ENCODE measurements around the gene ZNG1E.
"Not testable (repeated sequence)": the region's sequence is repeated elsewhere in the genome, so short reads cannot be mapped to it uniquely, and the experiment has no call there.

ZNG1E gene

DNA sequence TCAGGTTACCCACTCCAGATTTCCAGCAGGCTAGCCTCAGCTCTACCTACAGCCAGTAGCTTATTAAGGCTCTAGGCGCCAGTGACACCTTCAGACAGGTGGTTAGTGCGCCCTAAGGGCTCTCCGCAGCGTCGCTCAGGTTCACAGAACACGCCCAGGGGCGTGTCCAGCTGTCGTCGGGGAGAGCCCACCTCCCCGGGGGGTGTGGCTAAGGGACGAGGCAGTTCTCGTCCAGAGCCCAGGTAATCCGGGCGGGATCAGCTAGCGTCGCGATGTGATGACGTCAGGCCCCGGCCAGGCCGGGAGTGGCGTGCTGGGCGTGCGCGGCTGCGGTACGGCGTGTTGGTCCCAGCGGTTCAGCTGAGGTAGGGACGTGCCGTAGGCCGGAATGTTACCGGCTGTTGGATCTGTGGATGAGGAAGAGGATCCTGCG is at the start of gene ZNG1E:
ZNG1E (plus strand) TSS at position 340 of the 433 bp plus-strand sequence; CDS start at position 389, 49 bp downstream.
- DNase-seq, result not testable (repeated sequence)

DNA sequence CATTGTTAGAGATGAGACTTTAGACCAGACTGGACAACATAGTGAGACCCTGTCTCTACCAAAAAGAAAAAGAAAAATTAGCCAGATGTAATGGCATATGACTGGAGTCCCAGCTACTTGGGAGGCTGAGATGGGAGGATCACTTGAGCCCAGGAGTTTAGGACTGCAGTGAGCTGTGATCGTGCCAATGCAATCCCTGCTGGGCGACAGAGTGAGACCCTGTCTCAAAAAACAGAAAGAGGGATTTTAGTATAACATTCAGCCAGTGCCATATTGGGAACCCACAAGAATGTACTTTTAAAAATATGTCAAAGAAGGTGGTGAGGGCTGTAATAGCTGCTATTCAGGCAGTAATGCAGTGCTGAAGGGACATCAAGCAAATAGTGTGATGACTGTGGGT is 2.1 kb upstream of the ZNG1E start:
- DNase-seq, result not testable (repeated sequence)

DNA sequence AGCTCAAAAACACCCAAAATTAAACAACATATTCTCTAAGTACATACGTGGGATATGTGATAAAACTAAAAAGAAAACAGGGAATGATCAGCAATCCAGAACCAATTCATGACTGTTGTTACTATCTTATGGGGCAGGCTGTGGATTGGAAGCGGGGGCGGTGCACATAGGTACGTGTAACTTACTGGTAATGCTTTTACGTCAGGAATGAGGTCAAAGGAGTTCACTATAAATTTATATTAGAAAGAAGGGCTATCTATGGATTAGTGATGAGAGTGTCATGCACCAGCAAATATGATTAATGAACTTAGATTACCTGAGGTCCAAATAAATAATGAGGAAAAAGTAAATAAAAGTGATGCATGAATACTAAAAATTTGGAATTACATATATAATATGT is 710 bp upstream of the ZNG1E start:
- DNase-seq, result not testable (repeated sequence)

DNA sequence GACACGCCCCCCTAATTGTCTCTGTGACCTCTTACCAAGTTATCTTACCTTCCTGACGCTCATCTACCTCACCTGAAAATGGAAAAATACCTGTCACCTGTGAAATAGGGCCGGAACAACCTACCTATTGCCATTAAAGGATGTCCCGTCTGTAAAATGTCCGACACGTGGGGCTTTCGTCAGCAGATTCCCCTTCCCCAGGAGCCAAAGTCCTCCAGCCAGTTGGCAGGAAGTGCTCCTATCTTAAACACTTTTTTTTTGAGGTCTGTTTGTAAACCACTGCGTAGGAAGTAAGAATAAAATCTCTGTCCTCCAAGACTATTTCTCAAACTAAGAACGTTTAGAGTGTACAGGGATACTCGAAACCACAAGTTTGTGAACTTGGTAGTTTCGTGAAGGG is 661 bp downstream of the ZNG1E start:
- not testable (repeated sequence) for DNase-seq

DNA sequence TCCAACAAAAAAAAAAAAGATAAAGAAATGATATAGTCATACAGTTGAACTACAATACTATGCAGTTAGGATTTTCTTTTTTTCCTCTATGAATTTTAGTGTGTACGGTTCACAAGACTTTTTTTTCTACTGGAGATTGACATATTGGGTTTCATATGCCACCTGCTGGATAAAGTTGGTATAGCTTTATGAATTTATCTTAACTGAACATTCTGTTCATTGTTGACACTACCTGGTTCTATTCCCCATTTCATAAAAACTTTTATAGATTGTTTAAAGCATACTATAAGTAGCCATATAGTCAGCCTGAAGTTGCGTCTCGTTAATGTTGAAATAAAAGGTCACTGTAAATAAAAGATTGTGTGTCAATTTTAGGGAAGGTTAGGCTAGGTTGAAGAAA is 2.8 kb downstream of the ZNG1E start:
- DNase-seq, result not testable (repeated sequence)

DNA sequence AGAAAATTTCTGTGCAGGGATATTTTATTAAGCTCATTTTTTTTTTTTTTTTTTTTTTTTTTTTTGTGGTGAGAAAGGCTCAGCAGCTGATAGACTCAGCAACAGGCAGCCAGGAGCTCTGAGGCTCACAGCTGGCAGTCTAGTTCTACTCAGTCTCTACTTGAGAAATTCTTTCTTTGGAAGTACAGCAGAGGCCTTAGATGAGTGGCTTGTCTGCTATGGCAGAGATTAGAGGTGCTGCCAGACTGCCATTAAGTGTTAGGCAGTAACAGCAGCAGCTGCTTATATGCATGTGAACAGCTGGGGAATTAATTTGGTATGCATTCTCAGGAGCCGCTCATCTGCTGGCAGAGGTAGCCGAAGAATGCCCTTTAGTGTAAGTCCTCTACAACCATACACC is 27.8 kb downstream of the ZNG1E start:
- DNase-seq, result not testable (repeated sequence)

DNA sequence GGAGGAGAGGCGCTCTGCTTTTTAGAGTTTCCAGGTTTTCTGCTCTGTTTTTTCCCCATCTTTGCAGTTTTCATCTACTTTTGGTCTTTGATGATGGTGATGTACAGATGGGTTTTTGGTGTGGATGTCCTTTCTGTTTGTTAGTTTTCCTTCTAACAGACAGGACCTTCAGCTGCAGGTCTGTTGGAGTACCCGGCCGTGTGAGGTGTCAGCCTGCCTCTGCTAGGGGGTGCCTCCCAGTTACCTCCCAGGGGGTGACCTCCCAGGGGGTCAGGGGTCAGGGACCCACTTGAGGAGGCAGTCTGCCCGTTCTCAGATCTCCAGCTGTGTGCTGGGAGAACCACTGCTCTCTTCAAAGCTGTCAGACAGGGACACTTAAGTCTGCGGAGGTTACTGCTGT is 38.7 kb downstream of the ZNG1E start:
- DNase-seq, result not testable (repeated sequence)

DNA sequence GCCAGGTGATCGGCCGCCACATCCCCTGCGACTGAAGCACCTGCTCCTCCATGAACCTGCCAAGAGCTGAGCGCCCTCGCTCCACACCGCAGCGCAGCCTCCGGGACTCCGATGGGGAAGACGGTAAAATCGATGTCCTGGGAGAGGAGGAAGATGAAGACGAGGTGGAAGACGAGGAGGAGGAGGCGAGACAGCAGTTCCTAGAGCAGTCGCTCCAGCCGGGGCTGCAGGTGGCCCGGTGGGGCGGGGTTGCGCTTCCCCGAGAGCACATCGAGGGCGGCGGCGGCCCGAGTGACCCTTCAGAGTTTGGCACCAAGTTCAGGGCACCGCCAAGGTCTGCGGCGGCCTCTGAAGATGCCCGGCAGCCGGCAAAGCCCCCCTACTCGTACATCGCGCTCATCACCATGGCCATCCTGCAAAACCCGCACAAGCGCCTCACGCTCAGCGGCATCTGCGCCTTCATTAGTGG is 61.4 kb downstream of the ZNG1E start, which contains the start of gene FOXD4L4:
FOXD4L4 (plus strand) TSS at position 51 of the 469 bp plus-strand sequence; CDS start at position 51, 0 bp downstream.
- not testable (repeated sequence) for DNase-seq

DNA sequence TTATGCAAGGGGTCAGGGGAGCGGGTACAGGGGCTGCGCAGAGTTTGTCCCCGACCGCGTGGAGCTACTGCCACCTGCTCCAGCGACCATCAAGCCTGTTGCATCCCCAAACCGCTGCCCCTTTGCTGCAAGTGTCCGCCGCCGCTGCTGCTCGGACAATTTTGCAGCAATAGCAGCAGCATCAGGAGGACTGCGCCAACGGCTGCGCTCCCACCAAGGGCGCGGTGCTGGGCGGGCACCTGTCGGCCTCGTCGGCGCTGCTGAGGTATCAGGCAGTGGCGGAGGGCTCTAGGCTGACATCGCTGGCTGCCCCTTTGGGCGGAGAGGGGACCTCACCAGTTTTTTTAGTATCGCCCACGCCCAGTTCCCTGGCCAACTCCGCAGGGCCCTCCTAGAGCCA is 62.4 kb downstream of the ZNG1E start:
- DNase-seq, result not testable (repeated sequence)

Data from Kasumi-1 (cell line).